ENCODE results near the gene MAP2K6. TPM values are rescaled to one million over a fixed set of nuclear protein-coding genes. Genes with fewer than 3 reads are reported as not detected.

The MAP2K6 gene
- total and polyA plus RNA-seq, 2 of the 8 experiments (the other 6 are each of a cell fraction or from before 2014, with no cell fraction given): 11.0 to 44.1 TPM

- TF ChIP-seq CHD7 (IDR thresholded peaks at IDR 0.05; ENCODE audit: insufficient replicate concordance, low read length): no peak
- no peak for TF ChIP-seq ATF3 (IDR thresholded peaks at IDR 0.05; ENCODE audit: insufficient read depth, low read depth, low read length)
- no peak for TF ChIP-seq E2F6 (IDR thresholded peaks at IDR 0.05)
Measured at GRCh38 chr17:69437475-69437874, 23.0 kb downstream of the MAP2K6 start (continued).

All from H1 (cell line).